Keratinocyte (primary cell): Measurements from ENCODE around the gene RNASE12. TPM values are rescaled to one million over a fixed set of nuclear protein-coding genes. Genes with fewer than 3 reads are reported as not detected.

Source experiments
- DNase-seq: peaks from one replicate; pipeline ENCODE4 v3.0.0-alpha.2; 2011; ENCODE audit warnings: low read depth, missing footprints, low spot score
- FAIRE-seq: peaks from 2 replicates; lab custom pipeline; 2011; peaks lifted over from hg19 to GRCh38; lab: Jason Lieb, UNC
- H2AFZ ChIP-seq: 2 replicates; pipeline ENCODE4 v1.6.0; 2012; ENCODE audit warnings: low read length, control low read depth, inconsistent platforms; ENCODE audit not compliant: control insufficient read depth
- H3K27ac ChIP-seq: 2 replicates; pipeline ENCODE4 v1.5.1; 2011; ENCODE audit warnings: low read length; ENCODE audit not compliant: control insufficient read depth, insufficient read depth
- H3K27me3 ChIP-seq: 3 replicates; pipeline ENCODE4 v1.6.0; 2011; ENCODE audit warnings: low read length; ENCODE audit not compliant: control insufficient read depth, insufficient read depth; ENCODE audit errors: extremely low read depth
- H3K36me3 ChIP-seq, 2 experiments: 2 replicates in 1 of 2; 3 replicates in 1 of 2; pipeline ENCODE4 v1.5.1; 2011; ENCODE audit warnings: low read length in 2 of 2, mild to moderate bottlenecking in 1 of 2; ENCODE audit not compliant: control insufficient read depth in 2 of 2, insufficient read depth in 2 of 2; ENCODE audit errors: extremely low read depth in 1 of 2
- H3K4me1 ChIP-seq: 3 replicates; pipeline ENCODE4 v1.5.1; 2011; ENCODE audit warnings: low read length; ENCODE audit not compliant: control insufficient read depth, insufficient read depth; ENCODE audit errors: extremely low read depth
- H3K4me2 ChIP-seq: 3 replicates; pipeline ENCODE4 v1.6.0; 2011; ENCODE audit warnings: low read depth, low read length; ENCODE audit not compliant: control insufficient read depth, insufficient read depth; ENCODE audit errors: extremely low read depth
- H3K4me3 ChIP-seq, 3 experiments: fragments of 200-600 bp in 1 of 3; sonication (generic) in 1 of 3; 2 replicates in 2 of 3; 3 replicates in 1 of 3; pipeline ENCODE4 v1.5.1; 2011 to 2016; ENCODE audit warnings: low read length in 3 of 3, mild to moderate bottlenecking in 3 of 3, control low read depth in 2 of 3, inconsistent platforms in 1 of 3, low read depth in 1 of 3, mixed read lengths in 1 of 3, mixed run types in 1 of 3, moderate library complexity in 1 of 3; ENCODE audit not compliant: control insufficient read depth in 2 of 3, insufficient read depth in 2 of 3; ENCODE audit errors: extremely low read depth in 1 of 3
- H3K79me2 ChIP-seq: 2 replicates; pipeline ENCODE4 v1.6.0; 2012; ENCODE audit warnings: low read length; ENCODE audit not compliant: control insufficient read depth, insufficient read depth
- H3K9ac ChIP-seq: 3 replicates; pipeline ENCODE4 v1.6.0; 2011; ENCODE audit warnings: low read length; ENCODE audit not compliant: control insufficient read depth, insufficient read depth; ENCODE audit errors: extremely low read depth
- H3K9me1 ChIP-seq: 3 replicates; pipeline ENCODE4 v1.6.0; 2011; ENCODE audit warnings: low read length; ENCODE audit not compliant: control insufficient read depth, insufficient read depth; ENCODE audit errors: extremely low read depth
- H3K9me3 ChIP-seq: 2 replicates; pipeline ENCODE4 v1.5.1; 2012; ENCODE audit warnings: low read depth, low read length; ENCODE audit not compliant: control insufficient read depth
- H4K20me1 ChIP-seq: 3 replicates; pipeline ENCODE4 v1.6.0; 2011; ENCODE audit warnings: low read length; ENCODE audit not compliant: control insufficient read depth, insufficient read depth; ENCODE audit errors: extremely low read depth
- EZH2 ChIP-seq: IDR thresholded peaks from one replicate; pipeline ENCODE4 v1.6.1; 2012; ENCODE audit warnings: inconsistent platforms, mild to moderate bottlenecking, low read length, moderate library complexity
- dilution Hi-C: fragments of 300-500 bp; cut with MboI; formaldehyde crosslinking; loops from one replicate; pipeline ENCODE4 v1.7.0; 2020; ENCODE audit warnings: low sequenced_read_pairs; ENCODE audit not compliant: extremely low pct_ligation_motif_present
- polyA minus RNA-seq, 3 experiments: library from RNA; depleted of rRNA, polyadenylated mRNA; stranded (reverse); fragments of >200 nt; gene quantifications; 1 replicate in 1 of 3; 2 replicates in 1 of 3; 3 replicates in 1 of 3; pipeline ENCODE4 v1.2.3, GENCODE V29; 2011
- polyA plus RNA-seq, 5 experiments: library from polyadenylated mRNA; depleted of rRNA in 3 of 5; stranded (reverse) in 3 of 5; stranded (forward) in 1 of 5; unstranded in 1 of 5; fragments of >200 nt; gene quantifications; 1 replicate in 1 of 5; 2 replicates in 3 of 5; 3 replicates in 1 of 5; pipeline versions ENCODE4 v1.2.1 to v1.2.3, GENCODE V29; 2011 to 2012; ENCODE audit warnings: missing spikeins in 2 of 5, low read depth in 1 of 5, low replicate concordance in 1 of 5
- TF ChIP-seq, protein P1 (sequence below), 3 experiments: IDR thresholded peaks in 1 of 3; conservative IDR thresholded peaks in 1 of 3; optimal IDR thresholded peaks in 1 of 3; 2 replicates in 2 of 3; 3 replicates in 1 of 3; pipeline versions ENCODE3 to v1.5.1; 2011; ENCODE audit warnings: low read length in 3 of 3, mild to moderate bottlenecking in 3 of 3, moderate library complexity in 2 of 3, control low read depth in 1 of 3, inconsistent platforms in 1 of 3; ENCODE audit not compliant: insufficient read depth in 2 of 3; ENCODE audit errors: extremely low read depth in 1 of 3

The RNASE12 gene, protein sequence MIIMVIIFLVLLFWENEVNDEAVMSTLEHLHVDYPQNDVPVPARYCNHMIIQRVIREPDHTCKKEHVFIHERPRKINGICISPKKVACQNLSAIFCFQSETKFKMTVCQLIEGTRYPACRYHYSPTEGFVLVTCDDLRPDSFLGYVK
- polyA plus RNA-seq: not detected in 3 replicates
- polyA plus RNA-seq (2011; ENCODE audit: low read depth): not detected
- polyA plus RNA-seq (2011; cell fraction: cytosol; rRNA removed): not detected in 2 replicates
- not detected in 2 replicates for polyA plus RNA-seq (2011; cell fraction: nucleus; rRNA removed)
- not detected in 2 replicates for polyA plus RNA-seq (2012; ENCODE audit: low replicate concordance)
- polyA minus RNA-seq: not detected in 3 replicates
- not detected for polyA minus RNA-seq (2011; cell fraction: cytosol; rRNA and poly(A)+ RNA removed)
- not detected in 2 replicates for polyA minus RNA-seq (2011; cell fraction: nucleus; rRNA and poly(A)+ RNA removed)

DNA sequence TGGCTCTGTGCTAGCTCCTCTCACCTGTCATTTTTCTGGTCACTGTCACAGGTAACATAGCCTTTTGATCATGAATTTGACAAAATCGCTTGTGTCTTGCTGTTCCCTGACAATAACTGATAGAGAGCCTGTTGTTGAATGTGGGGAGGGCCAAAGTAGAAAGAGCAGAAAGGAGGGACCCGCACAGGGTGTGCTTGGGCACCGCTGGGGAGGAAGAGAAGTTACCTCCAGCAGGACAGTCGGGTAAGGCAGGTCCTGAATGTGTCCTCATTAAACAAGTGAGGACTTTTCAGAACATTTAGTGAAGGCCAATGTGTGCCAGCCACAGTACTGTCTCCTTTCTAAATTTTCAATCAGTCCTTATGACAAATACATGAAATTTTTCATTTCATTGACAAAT, at the start of gene RNASE12:
Gene RNASE12 (minus strand): TSS at position 142 of the 400 bp plus-strand sequence. CDS start 653 bp downstream, outside the sequence.
- Histone ChIP-seq H3K79me2 (no peaks in the 10 kb centered on the region), H3K9me3 (no peaks in the 10 kb centered on the region), H3K4me3 (no peak within 1 kb of the TSS), H3K27ac (no peak within 1 kb of the TSS), H4K20me1 (no peaks in the 10 kb centered on the region), H3K9me1 (no peaks in the 10 kb centered on the region), H3K27me3 (peaks cover 2% of the 10 kb centered on the region), H3K9ac (no peak within 1 kb of the TSS), H3K36me3 (no peaks in the 10 kb centered on the region), H3K4me2 (no peak within 1 kb of the TSS), H2AFZ (no peak within 1 kb of the TSS), H3K4me1 (no peaks in the 10 kb centered on the region)
- dilution Hi-C loops: no loop called here
- no peak for TF ChIP-seq EZH2
- TF ChIP-seq, protein P1, sequence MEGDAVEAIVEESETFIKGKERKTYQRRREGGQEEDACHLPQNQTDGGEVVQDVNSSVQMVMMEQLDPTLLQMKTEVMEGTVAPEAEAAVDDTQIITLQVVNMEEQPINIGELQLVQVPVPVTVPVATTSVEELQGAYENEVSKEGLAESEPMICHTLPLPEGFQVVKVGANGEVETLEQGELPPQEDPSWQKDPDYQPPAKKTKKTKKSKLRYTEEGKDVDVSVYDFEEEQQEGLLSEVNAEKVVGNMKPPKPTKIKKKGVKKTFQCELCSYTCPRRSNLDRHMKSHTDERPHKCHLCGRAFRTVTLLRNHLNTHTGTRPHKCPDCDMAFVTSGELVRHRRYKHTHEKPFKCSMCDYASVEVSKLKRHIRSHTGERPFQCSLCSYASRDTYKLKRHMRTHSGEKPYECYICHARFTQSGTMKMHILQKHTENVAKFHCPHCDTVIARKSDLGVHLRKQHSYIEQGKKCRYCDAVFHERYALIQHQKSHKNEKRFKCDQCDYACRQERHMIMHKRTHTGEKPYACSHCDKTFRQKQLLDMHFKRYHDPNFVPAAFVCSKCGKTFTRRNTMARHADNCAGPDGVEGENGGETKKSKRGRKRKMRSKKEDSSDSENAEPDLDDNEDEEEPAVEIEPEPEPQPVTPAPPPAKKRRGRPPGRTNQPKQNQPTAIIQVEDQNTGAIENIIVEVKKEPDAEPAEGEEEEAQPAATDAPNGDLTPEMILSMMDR (optimal IDR thresholded peaks at IDR 0.05 in 1 of 3, IDR thresholded peaks at IDR 0.05 in 1 of 3, conservative IDR thresholded peaks at IDR 0.05 in 1 of 3; ENCODE audit: extremely low read depth in 1 of 3, insufficient read depth in 2 of 3, low read length in 3 of 3): no peak
- no peak for DNase-seq
- FAIRE-seq: no peak

DNA sequence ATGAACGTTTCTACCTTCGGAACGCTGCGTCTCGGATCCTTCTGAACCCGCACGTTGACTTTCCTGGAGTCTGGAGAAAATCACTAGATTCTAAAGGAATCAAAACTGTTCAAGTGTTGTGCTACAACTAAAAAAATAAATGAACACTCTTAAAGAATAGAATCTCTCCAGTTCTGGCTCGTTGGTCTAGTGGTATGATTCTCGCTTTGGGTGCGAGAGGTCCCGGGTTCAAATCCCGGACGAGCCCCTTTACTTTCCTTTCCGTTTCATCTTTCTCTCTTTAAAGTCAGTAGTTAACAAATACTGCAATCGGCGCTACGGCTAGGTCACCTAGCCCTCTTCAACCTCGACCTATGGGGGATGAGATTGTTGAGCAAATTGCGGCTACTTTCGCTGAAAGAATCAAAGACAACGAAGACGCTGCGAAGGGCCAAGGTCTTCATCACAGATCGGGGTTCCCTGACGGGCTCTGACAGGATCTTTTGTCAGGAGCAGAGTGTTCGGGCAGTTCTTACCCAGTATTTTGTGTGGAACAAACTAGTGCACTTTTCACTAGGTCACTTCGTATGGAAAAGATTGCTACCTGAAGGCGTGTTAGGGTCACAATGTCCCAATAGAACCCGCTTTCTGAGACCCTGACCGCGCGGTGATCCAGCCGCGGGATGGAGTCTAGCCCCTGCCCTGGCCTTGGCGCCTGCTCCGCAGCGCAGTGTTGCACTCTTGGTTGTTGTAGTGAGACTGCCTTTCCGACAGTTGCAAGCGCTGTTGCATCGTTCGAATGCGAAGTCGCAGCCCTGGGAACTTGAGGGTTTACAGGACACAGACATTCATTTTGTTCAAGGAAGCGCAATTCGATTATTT, 41.9 kb upstream of the RNASE12 start:
- dilution Hi-C loops: no loop called here
- Histone ChIP-seq H2AFZ (peak overlapping the region; percentile 71), H3K9ac (peak overlapping the region; percentile 57), H3K9me3 (no peaks in the 10 kb centered on the region), H3K4me2 (peak overlapping the region; percentile 99), H3K27me3 (no peaks in the 10 kb centered on the region), H3K4me3 (peak overlapping the region; percentile 39 to 87 (median 80)), H3K36me3 (no peaks in the 10 kb centered on the region), H3K27ac (no peak overlapping the region), H4K20me1 (no peaks in the 10 kb centered on the region), H3K9me1 (no peaks in the 10 kb centered on the region), H3K4me1 (peaks cover 14% of the 10 kb centered on the region), H3K79me2 (no peaks in the 10 kb centered on the region)
- TF ChIP-seq, protein P1 (optimal IDR thresholded peaks at IDR 0.05 in 1 of 3, IDR thresholded peaks at IDR 0.05 in 1 of 3, conservative IDR thresholded peaks at IDR 0.05 in 1 of 3; ENCODE audit: extremely low read depth in 1 of 3, insufficient read depth in 2 of 3, low read length in 3 of 3): no peak
- no peak for TF ChIP-seq EZH2
- FAIRE-seq (peak; percentile 48), DNase-seq (no peak)
